Measurements from ENCODE around the gene LOC101059915.
"Not testable (repeated sequence)": the region's sequence is repeated elsewhere in the genome, so short reads cannot be mapped to it uniquely, and the experiment has no call there.

- TF ChIP-seq EZH2 (optimal IDR thresholded peaks at IDR 0.05; ENCODE audit: low read depth, low read length); CTCF (IDR thresholded peaks at IDR 0.05; ENCODE audit: low read length); EZH2phosphoT487 (IDR thresholded peaks at IDR 0.05; ENCODE audit: low read length): not testable (repeated sequence)
Observed at GRCh38 chrX:71662654-71663053, 4.7 kb upstream of the LOC101059915 start.

Data from MM.1S (cell line).